Measurements from ENCODE around the gene HOOK1.

GRCh38 chr1:59879996-59880505 is 65.3 kb downstream of the HOOK1 start:
- TF ChIP-seq CTCF (IDR thresholded peaks at IDR 0.05; ENCODE audit: low read depth, low read length, poor library complexity, severe bottlenecking) (no peak), EZH2phosphoT487 (IDR thresholded peaks at IDR 0.05; ENCODE audit: borderline replicate concordance, low read length) (no peak)
